KOPT-K1 (cell line): ENCODE measurements around the gene EIF4E2.

Experiments used
- H3K27ac ChIP-seq: fragments of 200-600 bp; sonication (generic); 2 replicates; pipeline ENCODE4 v1.5.1; 2016; ENCODE audit warnings: antibody characterized with exemption, mild to moderate bottlenecking, low read depth, low read length; ENCODE audit not compliant: poor library complexity, severe bottlenecking
- H3K36me3 ChIP-seq: fragments of 200-600 bp; sonication (generic); 2 replicates; pipeline ENCODE4 v1.5.1; 2017; ENCODE audit warnings: antibody characterized with exemption, mild to moderate bottlenecking, low read length, moderate library complexity; ENCODE audit not compliant: insufficient read depth
- H3K9me3 ChIP-seq: fragments of 200-600 bp; sonication (generic); 2 replicates; pipeline ENCODE4 v1.5.1; 2017; ENCODE audit warnings: antibody characterized with exemption, low read length, mild to moderate bottlenecking; ENCODE audit not compliant: insufficient read depth, poor library complexity, severe bottlenecking

Gene EIF4E2

DNA sequence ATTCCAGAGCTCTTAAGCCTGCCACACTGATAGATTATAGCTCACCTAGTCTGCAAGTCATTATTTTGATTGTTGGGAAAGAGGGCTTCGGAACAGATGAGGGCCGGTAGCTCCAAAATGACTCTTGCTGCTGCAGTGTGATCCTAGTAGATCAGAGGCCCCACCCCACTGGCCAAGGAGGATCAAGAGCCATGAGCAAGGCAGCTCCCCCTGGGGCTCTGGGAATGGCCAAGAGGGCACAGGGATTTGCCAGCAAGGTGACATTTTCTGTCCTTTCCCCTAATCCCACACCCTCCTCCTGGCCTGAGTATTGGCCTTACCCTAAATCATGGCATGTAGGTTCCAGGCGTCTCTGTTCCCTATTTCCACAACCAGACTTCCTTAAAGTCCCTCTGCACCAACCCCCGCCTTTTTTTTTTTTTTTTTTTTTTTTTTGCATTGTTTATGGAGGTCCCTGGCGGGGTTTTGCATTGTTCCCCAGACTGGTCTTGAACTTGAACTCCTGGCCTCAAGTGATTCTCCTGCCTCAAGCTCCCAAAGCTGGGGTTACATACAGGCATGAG lies 36.5 kb downstream of the EIF4E2 start:
- Histone ChIP-seq H3K9me3 (no peaks in the 10 kb centered on the region), H3K36me3 (no peaks in the 10 kb centered on the region), H3K27ac (no peak overlapping the region)

- H3K27ac ChIP-seq: no peak overlapping the region
- H3K36me3 ChIP-seq: no peaks in the 10 kb centered on the region
- no peaks in the 10 kb centered on the region for H3K9me3 ChIP-seq
Measured at GRCh38 chr2:232587512-232587911, 37.0 kb downstream of the EIF4E2 start.

GRCh38 chr2:232588031-232588430 lies 37.5 kb downstream of the EIF4E2 start:
- Histone ChIP-seq H3K27ac (no peak overlapping the region), H3K36me3 (no peaks in the 10 kb centered on the region), H3K9me3 (no peaks in the 10 kb centered on the region)

DNA sequence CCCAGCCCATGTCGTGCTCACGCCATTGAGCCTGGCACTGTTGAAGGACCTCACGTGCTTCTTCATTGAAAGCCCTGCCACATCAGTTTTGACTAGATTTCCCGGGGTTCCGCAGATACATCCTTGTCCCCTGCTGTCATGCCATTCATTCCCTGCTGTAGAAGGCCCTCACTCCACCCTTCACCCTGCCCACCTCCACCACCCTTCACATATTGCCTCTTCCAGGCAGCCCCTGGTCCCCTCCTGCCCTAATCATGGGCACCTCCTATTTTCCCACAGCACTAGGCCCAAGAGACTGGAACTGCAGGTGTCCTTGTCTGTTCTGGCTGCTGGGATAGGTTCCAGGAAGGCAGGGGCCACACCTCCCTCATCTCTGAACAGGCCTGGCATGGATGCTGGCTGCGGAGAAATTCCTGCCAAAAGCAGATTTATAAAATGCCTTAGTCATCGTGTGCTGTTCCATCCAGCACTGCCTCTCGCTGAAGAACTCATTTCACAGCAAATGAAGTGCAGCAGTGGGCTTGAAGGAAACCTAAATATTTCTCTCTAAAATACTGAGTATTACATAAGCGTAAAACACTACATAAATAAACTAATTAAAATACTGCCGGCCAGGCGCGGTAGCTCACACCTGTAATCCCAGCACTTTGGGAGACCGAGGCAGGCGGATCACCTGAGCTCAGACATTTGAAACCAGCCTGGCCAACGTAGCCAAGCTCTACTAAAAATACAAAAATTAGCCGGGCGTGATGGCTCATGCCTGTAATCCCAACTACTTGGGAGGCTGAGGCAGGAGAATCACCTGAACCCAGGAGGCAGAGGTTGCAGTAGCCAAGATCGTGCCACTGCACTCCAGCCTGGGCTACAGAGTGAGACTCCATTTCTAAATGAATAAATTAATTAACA lies 38.4 kb downstream of the EIF4E2 start:
- H3K9me3 ChIP-seq: no peaks in the 10 kb centered on the region
- H3K27ac ChIP-seq: no peak overlapping the region
- H3K36me3 ChIP-seq: no peaks in the 10 kb centered on the region

DNA sequence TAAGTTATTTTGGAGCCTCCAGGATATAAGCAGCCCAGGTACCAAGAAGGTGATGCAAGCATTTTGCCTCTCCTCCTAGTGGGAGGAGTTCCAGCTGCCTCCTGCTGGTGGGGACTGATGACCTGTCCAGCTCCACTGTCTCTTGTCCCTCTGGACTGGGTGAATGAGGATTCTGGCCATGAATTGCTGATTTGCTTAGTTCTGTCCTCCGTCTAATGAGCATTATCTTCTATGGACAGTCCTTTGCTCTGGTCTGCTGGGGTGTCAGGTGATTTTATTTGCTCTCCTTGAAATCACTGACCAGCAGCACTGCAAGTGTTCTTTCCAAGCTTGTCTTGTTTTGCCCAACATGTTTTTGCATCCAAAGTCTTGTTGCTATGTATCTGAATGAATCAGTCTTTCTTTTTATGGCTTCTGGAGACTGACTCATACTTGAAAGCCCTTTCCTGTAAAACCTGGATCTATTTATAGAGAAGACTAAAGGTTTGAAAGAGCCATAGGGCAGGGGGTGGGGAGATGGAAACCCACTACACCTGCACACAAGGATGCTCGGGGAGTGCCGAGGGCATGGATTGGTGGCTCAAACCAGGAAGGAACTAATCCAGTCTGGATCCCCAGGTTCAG lies 42.4 kb downstream of the EIF4E2 start:
- H3K36me3 ChIP-seq: no peaks in the 10 kb centered on the region
- H3K9me3 ChIP-seq: no peaks in the 10 kb centered on the region
- no peak overlapping the region for H3K27ac ChIP-seq

- H3K27ac ChIP-seq: no peak overlapping the region
- H3K9me3 ChIP-seq: no peaks in the 10 kb centered on the region
- H3K36me3 ChIP-seq: no peaks in the 10 kb centered on the region
Measured at GRCh38 chr2:232593982-232594381, 43.5 kb downstream of the EIF4E2 start.

GRCh38 chr2:232597362-232598079 lies 47.0 kb downstream of the EIF4E2 start:
- Histone ChIP-seq H3K9me3 (no peaks in the 10 kb centered on the region), H3K36me3 (no peaks in the 10 kb centered on the region), H3K27ac (no peak overlapping the region)

- Histone ChIP-seq H3K27ac (no peak overlapping the region), H3K9me3 (no peaks in the 10 kb centered on the region), H3K36me3 (no peaks in the 10 kb centered on the region)
Measured at GRCh38 chr2:232598293-232598692, 47.8 kb downstream of the EIF4E2 start.

GRCh38 chr2:232600053-232600773 lies 49.7 kb downstream of the EIF4E2 start:
- Histone ChIP-seq H3K9me3 (no peaks in the 10 kb centered on the region), H3K27ac (no peak overlapping the region), H3K36me3 (no peaks in the 10 kb centered on the region)

- no peaks in the 10 kb centered on the region for H3K36me3 ChIP-seq
- H3K9me3 ChIP-seq: no peaks in the 10 kb centered on the region
- no peak overlapping the region for H3K27ac ChIP-seq
Measured at GRCh38 chr2:232603283-232603682, 52.8 kb downstream of the EIF4E2 start.

DNA sequence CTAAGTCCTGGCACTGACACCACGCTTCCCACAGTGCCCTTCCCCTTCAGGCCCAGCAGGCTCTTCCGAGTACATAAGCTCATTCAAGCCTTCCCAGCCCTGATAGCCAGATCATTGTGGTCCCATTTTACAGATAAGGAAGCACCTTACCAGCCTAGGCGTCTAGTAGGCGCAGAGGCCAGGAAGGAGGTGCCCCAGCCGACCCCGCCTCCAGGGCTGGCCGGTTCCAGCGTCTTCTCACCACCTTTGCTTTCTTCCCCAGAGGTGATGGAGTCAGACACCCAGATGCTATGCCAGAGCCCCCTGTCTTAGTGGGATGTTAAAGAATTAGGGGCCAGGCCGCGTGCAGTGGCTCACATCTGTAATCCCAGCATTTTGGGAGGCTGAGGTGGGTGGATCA lies 54.0 kb downstream of the EIF4E2 start:
- Histone ChIP-seq H3K9me3 (no peaks in the 10 kb centered on the region), H3K27ac (no peak overlapping the region), H3K36me3 (no peaks in the 10 kb centered on the region)

DNA sequence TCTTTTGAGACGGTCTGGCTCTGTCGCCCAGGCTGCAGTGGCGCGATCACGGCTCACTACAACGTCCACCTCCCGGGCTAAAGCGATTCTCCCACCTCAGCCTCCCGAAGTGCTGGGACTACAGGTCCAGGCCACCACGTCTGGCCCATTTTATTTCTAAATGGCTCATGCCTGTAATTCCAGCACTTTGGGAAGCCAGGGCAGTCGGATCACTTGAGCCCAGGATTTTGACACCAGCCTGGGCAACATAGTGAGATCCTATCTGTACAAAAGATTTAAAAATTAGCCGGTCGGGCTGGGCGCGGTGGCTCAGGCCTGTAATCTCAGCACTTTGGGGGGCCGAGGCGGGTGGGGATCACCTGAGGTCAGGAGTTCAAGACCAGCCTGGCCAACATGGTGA lies 56.5 kb downstream of the EIF4E2 start:
- no peak overlapping the region for H3K27ac ChIP-seq
- H3K36me3 ChIP-seq: no peaks in the 10 kb centered on the region
- H3K9me3 ChIP-seq: no peaks in the 10 kb centered on the region

- H3K27ac ChIP-seq: no peak overlapping the region
- no peaks in the 10 kb centered on the region for H3K9me3 ChIP-seq
- H3K36me3 ChIP-seq: no peaks in the 10 kb centered on the region
Measured at GRCh38 chr2:232609607-232610006, 59.1 kb downstream of the EIF4E2 start.

DNA sequence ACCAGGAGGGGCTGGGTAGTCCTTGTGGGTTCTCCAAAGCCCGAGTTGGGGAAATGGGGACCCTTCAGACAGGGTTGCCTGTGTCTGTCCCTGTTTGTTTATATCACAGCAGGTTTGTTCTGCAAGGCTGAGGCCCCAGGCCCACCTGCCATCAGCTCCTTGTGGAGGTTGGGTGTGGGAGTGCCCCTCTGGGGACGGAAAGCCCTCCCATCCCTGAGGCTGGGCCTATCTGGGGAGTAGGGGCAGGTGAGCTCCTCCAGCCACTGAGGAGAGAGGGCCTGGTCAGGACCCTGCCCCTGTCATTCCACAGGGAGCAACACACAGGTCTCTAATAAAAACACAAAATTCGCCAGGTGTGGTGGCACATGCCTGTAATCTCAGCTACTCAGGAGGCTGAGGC lies 59.6 kb downstream of the EIF4E2 start:
- Histone ChIP-seq H3K27ac (no peak overlapping the region), H3K9me3 (no peaks in the 10 kb centered on the region), H3K36me3 (no peaks in the 10 kb centered on the region)
